NCI-H2107 treated with DMSO at 0.1 percent for 48 hours (cell line): ENCODE results near the gene SPACA1.
A peak's percentile ranks its signal among the peaks of the same experiment; 100 is the strongest.
"Not testable (repeated sequence)": the region's sequence is repeated elsewhere in the genome, so short reads cannot be mapped to it uniquely, and the experiment has no call there.

Experiments used
- DNase-seq: peaks from one replicate; lab custom pipeline; 2025; ENCODE audit not compliant: unreplicated experiment; lab: John Stamatoyannopoulos, UW

Gene SPACA1, protein sequence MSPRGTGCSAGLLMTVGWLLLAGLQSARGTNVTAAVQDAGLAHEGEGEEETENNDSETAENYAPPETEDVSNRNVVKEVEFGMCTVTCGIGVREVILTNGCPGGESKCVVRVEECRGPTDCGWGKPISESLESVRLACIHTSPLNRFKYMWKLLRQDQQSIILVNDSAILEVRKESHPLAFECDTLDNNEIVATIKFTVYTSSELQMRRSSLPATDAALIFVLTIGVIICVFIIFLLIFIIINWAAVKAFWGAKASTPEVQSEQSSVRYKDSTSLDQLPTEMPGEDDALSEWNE

DNA sequence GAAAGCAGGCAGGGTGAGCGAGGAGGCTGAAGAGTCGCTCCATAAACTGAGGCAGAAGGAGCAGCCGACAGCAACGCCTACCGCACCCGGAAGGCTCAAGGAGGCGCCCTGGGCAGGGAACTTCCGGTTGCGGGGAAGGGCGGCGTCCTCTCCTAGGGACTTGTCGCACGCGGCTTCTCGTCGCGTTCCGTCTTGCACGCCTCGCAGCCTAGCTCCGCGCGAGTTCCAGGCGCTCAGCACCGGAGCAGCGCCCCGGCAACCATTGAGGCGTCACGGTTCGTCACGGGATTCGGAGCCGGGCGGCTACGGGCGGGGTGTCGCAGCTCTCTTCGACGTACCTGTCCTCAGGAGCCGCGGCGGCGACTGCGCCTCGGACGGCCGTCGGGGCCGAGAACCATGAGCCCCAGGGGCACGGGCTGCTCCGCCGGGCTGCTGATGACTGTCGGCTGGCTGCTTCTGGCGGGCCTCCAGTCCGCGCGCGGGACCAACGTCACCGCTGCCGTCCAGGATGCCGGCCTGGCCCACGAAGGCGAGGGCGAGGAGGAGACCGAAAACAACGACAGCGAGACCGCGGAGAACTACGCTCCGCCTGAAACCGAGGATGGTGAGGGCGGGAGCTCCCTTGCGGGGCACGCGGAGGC, at the start of gene SPACA1:
TSS of gene SPACA1 (plus strand) at position 332 of the 641 bp plus-strand sequence. CDS start at position 397, 65 bp downstream.
- no peak for DNase-seq

DNA sequence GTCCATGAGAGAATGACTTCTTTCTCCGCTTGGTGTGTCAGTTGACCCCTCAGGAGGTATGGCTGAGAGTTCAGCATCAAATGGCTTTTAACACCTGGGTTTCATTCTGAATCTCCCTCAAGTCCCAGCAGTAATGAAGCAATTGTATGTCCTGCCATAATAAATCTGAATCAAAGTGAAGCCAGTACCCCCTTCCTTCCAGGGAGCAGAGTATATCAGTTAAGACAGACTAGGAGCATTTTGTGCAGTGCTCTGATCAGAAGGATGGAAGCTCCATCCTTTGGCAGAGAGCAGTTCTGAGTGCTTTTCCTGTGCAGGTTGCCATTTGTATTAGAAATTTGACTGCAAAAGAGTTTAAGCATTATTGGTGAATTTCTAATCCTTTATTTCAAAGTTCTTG, 46.9 kb upstream of the SPACA1 start:
- DNase-seq, result no peak

DNA sequence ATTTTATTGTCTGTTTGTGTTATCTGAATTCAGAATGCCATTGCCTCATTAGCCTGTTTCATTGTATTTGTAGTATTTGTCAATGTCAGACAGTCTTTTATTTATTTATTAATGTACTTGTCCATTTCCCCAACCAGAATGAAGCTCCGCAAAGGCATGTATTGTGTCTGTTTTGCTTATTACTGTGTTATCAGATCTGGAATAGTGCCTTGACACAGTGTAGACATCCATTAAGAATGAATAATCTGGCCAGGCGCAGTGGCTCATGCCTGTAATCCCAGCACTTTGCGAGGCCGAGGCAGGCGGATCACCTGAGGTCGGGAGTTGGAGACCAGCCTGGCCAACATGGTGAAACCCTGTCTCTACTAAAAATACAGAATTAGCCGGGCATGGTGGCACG, 46.4 kb upstream of the SPACA1 start:
- DNase-seq, result not testable (repeated sequence)

DNA sequence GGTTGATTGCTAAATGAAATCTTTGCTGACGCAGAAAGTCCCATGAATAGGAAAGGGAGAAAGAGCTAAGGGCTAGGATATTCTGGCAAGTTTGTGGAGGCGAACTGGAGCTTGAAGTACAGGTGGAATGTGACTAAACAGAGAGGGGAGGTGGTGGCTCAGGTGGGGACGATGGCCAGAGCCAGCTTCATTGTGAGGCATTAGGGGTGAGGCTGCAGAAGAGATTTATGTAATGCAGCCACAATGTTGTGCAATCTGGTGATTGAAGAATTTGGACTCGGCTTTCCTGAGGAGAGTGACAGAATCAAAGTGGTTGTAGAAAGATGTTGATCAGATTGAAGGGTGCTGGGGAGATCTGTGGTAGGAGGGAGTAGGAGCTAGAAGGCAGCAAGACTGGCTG, 42.9 kb upstream of the SPACA1 start:
- no peak for DNase-seq

DNA sequence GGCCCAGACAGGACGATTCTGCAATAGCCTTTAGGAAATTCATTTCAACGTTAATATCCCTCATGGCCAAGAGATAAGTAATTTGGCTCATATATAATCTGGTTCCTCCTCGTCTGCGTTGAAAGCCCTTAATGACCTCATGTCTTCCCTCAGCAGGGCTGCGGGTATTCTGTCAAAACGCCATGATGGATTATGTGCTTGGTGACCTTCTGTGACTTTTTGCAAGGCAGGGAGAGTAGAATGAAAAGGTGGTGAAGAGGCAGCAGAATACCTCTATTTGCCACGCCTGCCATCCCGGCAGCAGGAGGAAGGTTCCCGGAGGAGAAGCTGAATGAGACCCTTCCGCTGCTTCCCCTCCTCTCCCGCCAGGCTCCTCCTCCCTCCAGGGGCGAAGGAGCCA, 41.1 kb upstream of the SPACA1 start:
- DNase-seq, result no peak

DNA sequence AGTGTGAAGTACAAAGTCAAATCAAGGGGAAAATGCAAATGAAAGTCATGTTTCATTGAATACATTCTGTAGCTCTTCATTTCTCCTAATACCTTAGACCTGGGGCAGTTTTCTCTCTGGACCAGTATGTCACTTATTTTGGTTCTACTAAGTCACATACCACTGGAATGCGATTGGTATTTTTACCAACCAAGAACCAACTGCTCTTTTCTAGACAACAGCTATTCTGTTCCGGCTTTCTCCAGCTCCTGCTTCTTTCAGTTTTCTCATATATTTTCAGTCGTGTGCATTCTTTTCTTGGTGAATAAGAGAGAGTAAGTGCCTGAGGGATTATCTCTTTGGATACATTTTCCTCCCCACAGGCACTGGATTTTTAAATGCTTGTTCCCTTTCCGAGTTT, 39.2 kb upstream of the SPACA1 start:
- no peak for DNase-seq

DNA sequence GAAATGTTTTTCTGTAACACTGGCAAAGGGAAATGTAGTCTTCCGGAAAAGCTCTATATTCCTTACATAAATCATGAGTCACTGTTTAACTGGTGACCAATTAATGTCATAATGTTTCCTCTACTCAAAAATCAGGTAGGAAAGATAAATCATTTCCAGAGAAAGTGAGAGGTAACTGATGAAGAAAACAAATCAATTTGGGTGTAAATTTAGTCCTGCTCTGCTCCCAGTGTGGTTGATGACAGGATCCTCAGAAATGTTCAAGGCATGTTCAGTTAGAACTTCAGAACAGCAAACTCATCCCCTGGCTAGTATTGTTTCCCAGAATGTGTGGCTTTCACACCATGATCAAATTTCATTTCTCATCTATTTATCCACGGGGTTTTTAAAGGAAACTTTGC, 38.8 kb upstream of the SPACA1 start:
- no peak for DNase-seq

DNA sequence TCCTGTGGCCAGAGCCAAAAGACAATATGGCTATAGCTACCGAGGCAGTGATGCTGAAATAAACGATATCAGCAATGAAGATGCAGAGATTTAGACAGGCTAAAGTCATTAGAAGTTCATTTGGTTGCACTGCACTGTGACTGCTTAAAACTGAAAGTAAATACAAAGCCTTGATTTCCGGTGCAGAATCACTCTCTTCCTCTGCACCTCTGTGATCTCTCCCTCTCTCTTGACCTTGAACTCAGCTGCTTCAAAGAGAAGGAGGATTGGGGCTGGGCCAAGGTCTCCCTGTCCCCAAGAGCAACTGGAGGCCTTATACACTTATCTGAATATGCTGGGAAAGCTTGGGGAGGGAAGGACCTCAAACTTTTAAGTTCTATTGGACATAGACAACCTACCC, 34.6 kb upstream of the SPACA1 start:
- DNase-seq, result no peak

DNA sequence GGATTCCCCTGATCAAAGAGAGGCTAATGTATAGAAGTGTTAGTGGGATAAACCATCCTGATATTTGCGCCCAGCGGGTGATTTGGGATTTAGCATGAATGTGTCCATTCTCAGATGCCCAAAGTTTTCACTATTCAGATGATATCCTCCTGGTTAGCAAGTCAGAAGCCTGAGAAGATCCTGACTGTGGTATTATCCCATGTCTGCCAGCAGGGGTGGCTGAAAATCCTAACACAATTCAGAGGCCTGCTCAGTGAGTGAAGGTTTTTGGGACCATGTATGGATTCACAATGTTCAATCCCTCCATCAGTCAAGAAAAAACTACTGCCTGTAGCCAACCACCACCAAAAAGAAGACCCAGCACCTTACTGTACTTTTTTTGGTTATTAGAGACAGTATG, 34.1 kb upstream of the SPACA1 start:
- no peak for DNase-seq

DNA sequence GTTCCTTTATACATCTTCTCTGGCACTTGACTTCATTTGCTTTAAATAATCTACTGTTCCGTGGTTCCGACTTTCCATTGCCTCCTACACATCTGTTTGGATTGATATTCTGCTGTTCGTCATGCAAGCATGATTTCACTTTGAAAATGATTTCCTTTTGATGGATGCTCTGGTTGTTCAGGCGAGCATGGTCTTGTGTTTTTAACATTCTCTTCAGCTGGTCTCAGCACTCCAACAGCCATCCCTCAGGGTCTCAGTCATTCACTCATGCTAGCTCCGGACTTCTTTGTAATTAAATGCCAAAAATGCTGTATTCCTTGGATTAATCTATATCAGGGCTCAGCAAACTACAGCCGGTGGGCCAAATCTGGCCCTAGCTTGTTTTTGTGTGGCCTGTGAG, 27.2 kb upstream of the SPACA1 start:
- DNase-seq, result no peak

DNA sequence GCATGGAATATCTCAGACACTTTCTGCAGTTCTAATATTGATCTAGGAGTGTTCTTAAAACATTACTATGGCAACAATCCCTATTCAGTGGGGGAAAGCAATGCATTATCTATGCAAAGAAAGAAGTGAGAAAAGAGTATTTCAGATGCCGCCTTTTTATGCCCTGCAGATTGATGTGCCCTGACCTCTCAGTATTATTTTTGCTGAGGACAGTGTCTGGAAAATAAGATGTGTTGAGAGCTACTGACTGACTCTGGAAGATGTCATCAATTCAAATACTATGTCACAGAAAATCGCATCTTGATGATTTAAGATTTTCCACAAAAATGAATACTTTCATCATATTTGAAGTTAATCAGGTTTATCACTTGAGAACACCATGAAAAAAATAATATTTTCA, 22.9 kb upstream of the SPACA1 start:
- DNase-seq, result no peak

DNA sequence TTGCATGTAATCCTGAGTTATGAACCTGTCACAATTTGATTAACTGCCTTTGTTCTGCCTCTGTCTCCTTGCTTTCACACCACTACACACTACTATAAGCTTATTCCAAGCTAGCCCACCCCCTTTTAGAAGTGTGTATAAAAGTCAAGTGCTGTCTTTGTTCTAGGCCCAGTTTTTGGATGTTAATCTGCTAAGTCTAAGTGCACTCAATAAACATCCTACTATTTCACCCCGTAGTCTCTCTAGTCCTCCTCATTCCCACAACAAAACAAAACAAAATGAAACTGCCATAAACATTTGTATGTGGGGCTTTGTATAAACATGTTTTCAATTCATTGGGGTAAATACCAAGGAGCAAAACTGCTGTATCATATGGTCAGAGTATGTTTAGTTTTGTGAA, 16.1 kb upstream of the SPACA1 start:
- DNase-seq, result no peak

DNA sequence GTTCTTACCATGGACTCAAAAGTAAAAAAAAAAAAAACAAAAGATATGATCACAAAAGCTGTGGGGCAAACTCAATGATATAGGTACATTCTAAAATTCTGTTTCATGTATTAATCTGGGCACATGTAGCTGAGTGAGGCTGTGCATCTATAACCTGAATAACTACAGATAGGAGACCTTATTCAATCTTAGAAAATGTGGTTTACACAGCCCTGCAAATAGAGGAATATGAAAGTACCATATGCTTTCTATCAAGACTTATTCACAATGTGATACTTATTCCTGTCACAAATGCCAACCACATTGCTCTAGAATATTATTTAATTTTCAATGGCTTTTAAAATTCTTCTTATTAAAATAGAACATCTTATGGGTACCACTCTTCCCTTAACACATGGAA, 3.1 kb upstream of the SPACA1 start:
- no peak for DNase-seq

DNA sequence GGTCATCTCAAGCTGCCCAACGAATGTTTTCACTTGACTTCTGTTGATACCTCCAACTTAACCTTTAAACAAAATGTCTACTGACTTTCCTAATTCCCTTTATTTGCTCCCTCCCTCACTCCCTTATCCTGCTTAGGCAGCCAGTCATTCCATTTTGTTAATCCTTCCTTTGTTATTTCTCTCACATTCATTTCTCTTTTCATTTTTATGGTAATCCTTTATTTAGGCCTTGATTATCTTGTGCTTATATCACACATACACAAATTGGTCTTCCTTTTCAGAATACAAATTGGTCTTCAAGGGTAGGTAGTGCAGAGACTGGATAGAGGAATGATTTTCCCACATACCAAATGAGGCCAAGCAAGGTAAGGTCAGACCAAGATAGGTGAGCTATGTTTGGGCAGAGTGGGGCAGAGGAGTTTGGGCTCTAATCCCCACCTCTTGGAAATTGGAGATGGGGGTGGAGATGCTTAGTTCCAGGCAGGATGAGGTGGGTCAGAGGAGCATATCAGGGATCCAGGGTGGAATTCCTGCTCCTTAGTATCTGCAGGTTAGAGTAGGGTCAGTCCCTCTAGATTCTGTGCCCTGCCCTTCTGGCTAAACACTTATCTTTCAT, 2.0 kb upstream of the SPACA1 start:
- no peak for DNase-seq

DNA sequence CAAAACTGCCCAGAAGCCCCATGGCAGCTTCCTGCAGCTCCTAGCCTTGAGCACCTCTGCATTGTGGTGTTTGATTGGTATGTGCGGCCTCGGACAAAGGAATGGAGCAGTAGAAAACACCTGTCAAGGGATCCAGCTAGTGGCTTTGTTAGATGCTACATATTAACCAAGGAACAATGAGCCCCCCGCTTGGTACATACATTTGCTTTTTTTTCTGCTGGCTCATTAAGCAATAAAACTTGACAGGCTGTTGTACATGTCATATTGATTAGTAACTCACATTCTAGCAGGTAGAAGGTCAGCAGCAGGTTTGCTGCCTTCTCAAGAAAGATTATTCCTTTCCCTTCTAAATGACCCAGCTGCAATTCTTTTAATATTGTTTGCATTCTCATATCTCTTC, 937 bp downstream of the SPACA1 start:
- peak; percentile 65 for DNase-seq

DNA sequence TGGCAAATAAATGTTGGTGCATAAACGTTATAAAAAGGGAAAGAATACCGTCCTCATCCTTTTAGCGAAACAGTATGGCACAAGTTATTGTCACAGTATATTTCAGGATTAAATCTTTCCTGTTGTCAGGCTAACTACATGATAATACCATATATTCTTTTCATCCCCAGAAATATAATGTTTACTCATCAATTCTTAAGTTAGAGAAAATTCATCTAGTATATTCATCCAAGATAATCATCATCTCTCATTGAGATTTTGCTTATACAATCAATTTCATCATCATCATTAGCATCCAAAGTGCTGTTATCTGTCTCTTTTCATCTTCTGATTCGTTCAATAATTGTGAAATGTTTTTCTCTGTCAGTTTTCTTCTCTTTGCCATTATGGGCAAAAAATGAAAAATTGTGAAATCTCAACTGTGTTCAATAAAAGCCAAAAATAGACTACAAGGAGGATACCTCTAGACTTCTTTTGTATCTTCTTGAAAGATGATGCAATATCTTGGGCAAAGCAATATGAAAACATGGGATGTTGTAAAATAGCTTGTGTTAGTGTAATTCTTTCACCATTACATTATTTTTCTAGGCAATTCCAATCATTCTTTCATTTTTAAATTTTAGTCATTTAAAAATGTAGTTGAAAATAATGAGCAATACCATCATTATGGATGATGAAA, 2.6 kb downstream of the SPACA1 start:
- no peak for DNase-seq

DNA sequence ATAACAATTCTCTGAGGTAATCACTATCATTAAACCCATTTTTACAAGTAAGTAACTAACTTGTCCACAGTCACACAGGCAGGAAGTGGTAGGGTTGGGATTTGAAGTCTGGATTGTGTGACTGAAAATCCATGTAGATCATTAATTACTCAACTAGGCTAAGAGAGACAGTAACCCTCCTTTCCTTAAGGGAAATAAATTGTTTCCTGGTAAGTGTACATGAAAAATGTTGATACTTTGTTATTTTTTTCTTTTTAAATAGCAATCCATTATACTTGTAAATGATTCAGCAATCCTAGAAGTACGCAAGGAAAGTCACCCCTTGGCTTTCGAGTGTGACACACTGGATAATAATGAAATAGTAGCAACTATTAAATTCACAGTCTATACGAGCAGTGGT, 11.6 kb downstream of the SPACA1 start:
- DNase-seq, result no peak

DNA sequence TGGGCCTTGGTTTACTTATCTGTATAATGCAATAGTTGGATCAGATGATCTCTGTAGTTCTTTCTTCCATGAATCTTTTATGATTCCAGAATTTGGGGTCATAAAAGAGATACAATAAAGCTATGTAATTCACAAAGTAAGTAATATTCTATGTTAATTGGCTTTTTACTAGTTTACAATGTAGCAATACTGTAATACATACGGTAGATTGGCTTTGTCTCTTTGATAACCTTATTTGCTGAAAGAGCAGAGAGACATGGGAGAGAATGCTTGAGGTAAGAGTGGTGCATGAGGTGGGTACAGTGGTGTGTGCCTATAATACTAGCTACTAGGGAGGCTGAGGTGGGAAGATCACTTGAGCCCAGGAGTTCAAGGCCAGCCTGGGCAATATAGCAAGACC, 14.7 kb downstream of the SPACA1 start:
- DNase-seq, result no peak

DNA sequence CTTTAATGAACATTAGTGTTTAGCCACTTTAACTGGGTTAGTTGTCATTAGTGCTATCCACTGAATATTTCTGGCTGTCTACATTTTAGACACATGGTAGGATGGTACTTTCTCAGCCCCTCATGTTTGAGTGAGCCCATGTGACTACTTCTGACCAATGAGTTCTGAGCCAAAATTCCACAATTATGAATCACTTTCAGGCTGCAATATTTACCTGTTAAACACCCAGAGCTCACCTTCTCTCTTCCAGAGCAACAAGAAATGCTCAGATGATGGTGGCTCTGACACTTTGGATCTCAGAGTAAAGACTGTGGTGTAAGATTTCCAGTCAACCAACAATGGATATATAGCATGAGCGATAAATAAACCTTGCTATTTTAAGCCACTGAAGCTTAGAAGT, 24.8 kb downstream of the SPACA1 start:
- no peak for DNase-seq

DNA sequence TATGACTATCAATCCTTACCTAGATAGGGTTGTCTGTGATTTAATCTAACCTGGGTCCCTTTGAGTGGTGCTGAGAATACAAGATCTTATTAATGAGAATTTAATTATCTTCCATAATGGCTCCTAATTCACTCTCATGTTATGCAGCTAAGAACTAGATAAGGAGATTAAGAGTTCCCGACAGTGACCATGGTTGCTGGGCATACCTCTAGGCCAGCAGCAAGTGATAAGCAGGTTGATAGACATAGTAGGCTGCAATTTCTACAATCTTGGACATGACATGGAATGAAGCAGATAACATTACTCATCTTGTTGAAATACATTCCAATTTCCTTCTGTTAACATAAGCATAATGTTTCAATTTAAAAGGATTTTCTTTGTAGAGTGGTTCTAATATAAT, 27.1 kb downstream of the SPACA1 start:
- no peak for DNase-seq

DNA sequence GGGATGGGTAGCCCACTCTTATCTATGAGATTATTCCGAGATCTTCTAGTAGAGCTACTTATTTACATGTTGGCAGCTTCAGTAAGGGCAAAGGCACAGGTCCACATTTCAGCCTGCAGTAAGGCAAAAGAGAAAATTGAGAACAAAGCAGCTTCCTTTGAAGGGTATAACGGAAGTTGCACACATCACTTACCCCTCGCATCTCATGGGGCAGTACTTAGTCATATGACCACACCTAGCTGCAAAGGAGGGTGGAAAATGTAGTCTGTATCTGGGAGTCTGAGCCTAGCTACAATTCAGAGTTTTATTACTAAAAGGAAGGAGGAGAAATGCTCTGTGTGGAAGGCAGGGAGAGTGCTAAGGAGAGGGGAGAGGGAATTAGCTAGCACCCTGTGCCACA, 29.7 kb downstream of the SPACA1 start:
- DNase-seq, result no peak

DNA sequence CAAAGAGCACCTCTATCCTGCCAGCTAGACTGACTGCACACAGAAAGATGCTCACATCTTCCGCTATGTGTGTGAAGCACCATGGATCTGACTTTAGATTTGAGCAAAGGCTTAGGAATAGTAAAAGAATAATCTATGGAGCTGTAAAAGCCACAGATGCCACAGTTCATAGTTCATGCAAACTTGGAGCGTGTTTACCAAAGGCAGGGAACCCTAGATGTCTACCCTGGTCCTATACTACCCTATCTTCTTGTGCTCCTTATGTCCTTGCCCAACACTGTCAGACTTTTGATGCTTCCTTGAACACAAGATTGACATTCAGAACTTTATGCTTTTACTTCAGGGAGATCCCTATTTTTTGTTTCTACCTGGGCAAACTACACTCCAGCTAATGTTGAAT, 39.2 kb downstream of the SPACA1 start:
- DNase-seq, result no peak
